Cardiac fibroblast (primary cell): ENCODE measurements around the gene MMP15.
A peak's percentile ranks its signal among the peaks of the same experiment; 100 is the strongest.
"Not testable (repeated sequence)": the region's sequence is repeated elsewhere in the genome, so short reads cannot be mapped to it uniquely, and the experiment has no call there.

ENCODE experiments used
- DNase-seq, 2 donors: peaks; one replicate each; pipeline versions ENCODE4 v3.0.0 to v3.0.0-alpha.2; 2010; ENCODE audit warnings: low read depth in 2 of 2
- H3K4me3 ChIP-seq, 2 donors: replicated peaks in 1 of 2; 1 replicate in 1 of 2; 2 replicates in 1 of 2; pipeline ENCODE4 v1.5.1; 2011; ENCODE audit warnings: low read depth in 2 of 2, low read length in 2 of 2, mild to moderate bottlenecking in 2 of 2, moderate library complexity in 1 of 2
- TF ChIP-seq, protein P1 (sequence below): IDR thresholded peaks from one replicate; pipeline ENCODE4 v1.5.1; 2011; ENCODE audit warnings: low read depth, mild to moderate bottlenecking, low read length, inconsistent platforms

The MMP15 gene

GRCh38 chr16:57999971-58000705 is 25.4 kb upstream of the MMP15 start, which contains the start of gene ZNF319:
Gene ZNF319, minus strand, starts transcription at chr16:58000672. Its CDS starts 2,407 bp downstream, at chr16:57998265.
- DNase-seq = no peak
- TF ChIP-seq, protein P1, sequence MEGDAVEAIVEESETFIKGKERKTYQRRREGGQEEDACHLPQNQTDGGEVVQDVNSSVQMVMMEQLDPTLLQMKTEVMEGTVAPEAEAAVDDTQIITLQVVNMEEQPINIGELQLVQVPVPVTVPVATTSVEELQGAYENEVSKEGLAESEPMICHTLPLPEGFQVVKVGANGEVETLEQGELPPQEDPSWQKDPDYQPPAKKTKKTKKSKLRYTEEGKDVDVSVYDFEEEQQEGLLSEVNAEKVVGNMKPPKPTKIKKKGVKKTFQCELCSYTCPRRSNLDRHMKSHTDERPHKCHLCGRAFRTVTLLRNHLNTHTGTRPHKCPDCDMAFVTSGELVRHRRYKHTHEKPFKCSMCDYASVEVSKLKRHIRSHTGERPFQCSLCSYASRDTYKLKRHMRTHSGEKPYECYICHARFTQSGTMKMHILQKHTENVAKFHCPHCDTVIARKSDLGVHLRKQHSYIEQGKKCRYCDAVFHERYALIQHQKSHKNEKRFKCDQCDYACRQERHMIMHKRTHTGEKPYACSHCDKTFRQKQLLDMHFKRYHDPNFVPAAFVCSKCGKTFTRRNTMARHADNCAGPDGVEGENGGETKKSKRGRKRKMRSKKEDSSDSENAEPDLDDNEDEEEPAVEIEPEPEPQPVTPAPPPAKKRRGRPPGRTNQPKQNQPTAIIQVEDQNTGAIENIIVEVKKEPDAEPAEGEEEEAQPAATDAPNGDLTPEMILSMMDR = no peak
- peak within 1 kb of the TSS; percentile 78 to 89 for H3K4me3 ChIP-seq

DNA sequence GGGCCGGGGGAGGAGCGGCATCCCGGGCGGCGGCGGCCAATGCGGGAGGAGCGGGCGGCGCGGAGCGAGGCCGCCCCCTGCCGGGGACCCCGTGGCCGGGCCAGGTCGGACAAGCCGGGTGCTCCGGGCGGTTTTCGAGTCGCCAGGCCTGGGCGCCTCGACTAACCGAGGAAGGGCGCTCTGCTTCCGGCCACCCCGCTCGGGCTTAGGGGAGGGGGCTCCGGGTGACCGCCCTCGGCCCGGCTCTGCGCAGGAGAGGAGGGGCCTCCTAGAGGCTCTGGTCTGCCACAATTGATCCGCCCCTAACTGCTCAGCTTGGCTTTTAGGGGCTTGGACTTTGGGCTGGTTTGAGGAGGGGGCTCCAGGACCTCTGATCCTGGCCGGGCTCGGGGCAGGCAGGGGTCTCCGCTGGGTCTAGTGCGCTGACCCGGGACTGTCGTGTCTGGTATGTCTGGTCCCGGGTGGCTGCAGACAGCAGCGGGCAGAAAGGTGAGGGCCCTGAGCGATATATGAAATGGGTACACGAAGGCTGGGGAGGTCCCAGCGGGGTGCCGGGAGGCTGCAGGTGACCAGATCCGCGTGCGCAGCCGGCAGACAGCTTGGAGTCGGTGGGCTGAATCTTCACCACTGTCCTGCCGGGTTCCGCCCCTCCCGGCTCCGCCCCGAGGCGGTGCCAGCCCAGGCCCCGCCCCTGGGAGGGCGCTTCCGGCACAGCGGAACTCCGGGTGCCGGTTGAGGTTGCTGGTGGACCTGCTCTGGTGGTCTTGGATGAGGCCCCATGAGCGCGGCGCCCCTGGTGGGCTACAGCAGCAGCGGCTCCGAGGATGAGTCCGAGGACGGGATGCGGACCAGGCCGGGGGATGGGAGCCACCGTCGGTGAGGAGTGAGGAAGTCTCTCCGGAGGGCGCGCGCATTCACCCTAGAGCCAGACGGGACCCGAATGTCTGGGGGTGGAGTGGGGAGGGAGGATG is 24.6 kb upstream of the MMP15 start, which contains the start of gene USB1:
Gene USB1 (plus strand): TSS at position 702 of the 971 bp plus-strand sequence. CDS start 77 bp downstream, at position 779.
- TF ChIP-seq, protein P1 = peak; percentile 26
- peak; percentile 78 to 83 for DNase-seq
- peak within 1 kb of the TSS; percentile 78 to 89 for H3K4me3 ChIP-seq

GRCh38 chr16:58001781-58002415 is 23.7 kb upstream of the MMP15 start:
- DNase-seq = no peak
- H3K4me3 ChIP-seq = peak overlapping the region; percentile 78 to 89
- TF ChIP-seq, protein P1 = no peak

DNA sequence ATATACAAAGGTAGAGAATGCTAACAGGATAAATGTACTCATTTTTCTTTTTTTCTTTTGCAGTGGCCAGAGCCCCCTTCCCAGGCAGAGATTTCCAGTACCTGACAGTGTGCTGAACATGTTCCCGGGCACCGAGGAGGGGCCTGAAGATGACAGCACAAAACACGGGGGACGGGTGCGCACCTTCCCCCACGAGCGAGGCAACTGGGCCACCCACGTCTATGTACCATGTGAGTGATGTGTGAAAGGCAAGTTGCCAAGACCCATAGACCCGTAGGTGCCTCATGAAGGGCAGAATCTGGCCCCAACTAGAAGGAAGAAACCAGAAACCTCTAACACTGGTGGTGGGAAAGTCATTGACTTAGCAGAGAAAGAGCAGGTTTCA is 23.1 kb upstream of the MMP15 start:
- TF ChIP-seq, protein P1 = no peak
- no peak overlapping the region for H3K4me3 ChIP-seq
- DNase-seq = no peak

- TF ChIP-seq, protein P1 = no peak
- DNase-seq = no peak
- H3K4me3 ChIP-seq = no peak overlapping the region
These were observed 22.6 kb upstream of the MMP15 start for GRCh38 chr16:58002936-58003335.

- H3K4me3 ChIP-seq = not testable (repeated sequence)
- peak in 1 of 2 donors; percentile 53 for DNase-seq
These were observed 20.8 kb upstream of the MMP15 start for GRCh38 chr16:58004736-58005135.
